HepG2 (cell line): Measurements from ENCODE around the gene ARHGAP33. TPM values are rescaled to one million over a fixed set of nuclear protein-coding genes. Genes with fewer than 3 reads are reported as not detected.

Experiments used
- DPF2 ChIP-seq: sonication (generic); formaldehyde crosslinking; IDR thresholded peaks from 2 replicates; pipeline ENCODE4 v1.4.0; 2020; ENCODE audit warnings: mild to moderate bottlenecking, low read depth, missing genetic modification reagents, borderline replicate concordance
- DRAP1 ChIP-seq: IDR thresholded peaks from 2 replicates; pipeline ENCODE4 v1.6.1; 2016; ENCODE audit warnings: missing genetic modification reagents, missing compliant biosample characterization
- E2F5 ChIP-seq: sonication (generic); formaldehyde crosslinking; conservative IDR thresholded peaks from 2 replicates; pipeline ENCODE4 v1.4.0; 2020; ENCODE audit warnings: missing genetic modification reagents
- FOXO4 ChIP-seq: sonication (generic); formaldehyde crosslinking; conservative IDR thresholded peaks from 2 replicates; pipeline ENCODE4 v1.8.1; 2023; ENCODE audit warnings: missing genetic modification reagents
- HNRNPL ChIP-seq: fragments of 200-400 bp; formaldehyde crosslinking; IDR thresholded peaks from 2 replicates; pipeline ENCODE4 v1.6.1; 2017; ENCODE audit warnings: mild to moderate bottlenecking, low read depth, low read length
- HOXA9 ChIP-seq: sonication (generic); formaldehyde crosslinking; IDR thresholded peaks from 2 replicates; pipeline ENCODE4 v1.8.1; 2022; ENCODE audit warnings: missing genetic modification reagents, mild to moderate bottlenecking, moderate library complexity, borderline replicate concordance
- IRF9 ChIP-seq: sonication (generic); formaldehyde crosslinking; IDR thresholded peaks from 2 replicates; pipeline ENCODE4 v1.8.0; 2022; ENCODE audit warnings: missing genetic modification reagents, mild to moderate bottlenecking, borderline replicate concordance
- KMT2B ChIP-seq: IDR thresholded peaks from 2 replicates; pipeline ENCODE4 v1.6.1; 2016; ENCODE audit warnings: missing genetic modification reagents, missing compliant biosample characterization
- NFAT5 ChIP-seq: sonication (generic); formaldehyde crosslinking; IDR thresholded peaks from 2 replicates; pipeline ENCODE4 v1.4.0; 2020; ENCODE audit warnings: missing genetic modification reagents
- NFIC ChIP-seq: IDR thresholded peaks from 2 replicates; pipeline ENCODE4 v1.6.1; 2012; ENCODE audit warnings: mild to moderate bottlenecking, low read length, inconsistent platforms
- TP53 ChIP-seq: sonication (generic); formaldehyde crosslinking; conservative IDR thresholded peaks from 2 replicates; pipeline ENCODE4 v1.4.0; 2020; ENCODE audit warnings: missing genetic modification reagents
- ZNF549 ChIP-seq: sonication (generic); formaldehyde crosslinking; IDR thresholded peaks from 2 replicates; pipeline ENCODE4 v1.5.0; 2020; ENCODE audit warnings: missing genetic modification reagents
- ZNF558 ChIP-seq: sonication (generic); formaldehyde crosslinking; IDR thresholded peaks from 2 replicates; pipeline ENCODE4 v1.9.0; 2022; ENCODE audit warnings: mild to moderate bottlenecking, missing genetic modification reagents, borderline replicate concordance
- polyA plus RNA-seq, 8 experiments: library from polyadenylated mRNA; depleted of rRNA in 3 of 8; stranded (reverse) in 7 of 8; unstranded in 1 of 8; fragments of >200 nt; fragmentation: Illumina TruSeq in 4 of 8; extraction: Trizol in 4 of 8; gene quantifications; 2 replicates each; pipeline versions ENCODE4 v1.2.1 to v1.2.3, GENCODE V29; 2011 to 2016; ENCODE audit warnings: low read depth in 4 of 8, missing spikeins in 1 of 8, mixed read lengths in 1 of 8; ENCODE audit not compliant: insufficient read depth in 1 of 8
- total RNA-seq, 5 experiments: library from RNA; depleted of rRNA; stranded (reverse); fragments of >200 nt; fragmentation: Illumina TruSeq; extraction: Trizol; gene quantifications; 2 replicates each; pipeline ENCODE4 v1.2.3, GENCODE V29; 2016; ENCODE audit warnings: low read depth in 1 of 5

Gene ARHGAP33
- total and polyA plus RNA-seq, 2 of the 13 experiments (the other 11 are each of a cell fraction or from before 2014, with no cell fraction given): 1.3 to 2.7 TPM

GRCh38 chr19:35812220-35813042 lies 37.1 kb downstream of the ARHGAP33 start, which contains the start of gene PRODH2 (continued):
- TF ChIP-seq E2F5 (CRISPR knock-in tag): no peak
- TF ChIP-seq HNRNPL: peak; percentile 92
- TF ChIP-seq NFIC: no peak
- TF ChIP-seq IRF9: peak; percentile 93
- TF ChIP-seq ZNF558 (CRISPR knock-in tag): peak; percentile 74; the same call in 1 of the 2 replicates
- TF ChIP-seq FOXO4 (CRISPR knock-in tag): no peak
- no peak for TF ChIP-seq NFAT5 (CRISPR knock-in tag)
- no peak for TF ChIP-seq TP53 (CRISPR knock-in tag)
- peak; percentile 76; the same call in 1 of the 2 replicates for TF ChIP-seq DRAP1 (CRISPR knock-in tag)
- TF ChIP-seq KMT2B: peak; percentile 16; the same call in 1 of the 2 replicates
- no peak for TF ChIP-seq HOXA9
- TF ChIP-seq ZNF549 (CRISPR knock-in tag): no peak
- TF ChIP-seq DPF2: peak; percentile 75
